A204.1 (cell line): ENCODE results near the gene ZNF593OS.

Source experiments
- FAIRE-seq: peaks from 2 replicates; lab custom pipeline; 2012; peaks lifted over from hg19 to GRCh38; lab: Jason Lieb, UNC

ZNF593OS gene

DNA sequence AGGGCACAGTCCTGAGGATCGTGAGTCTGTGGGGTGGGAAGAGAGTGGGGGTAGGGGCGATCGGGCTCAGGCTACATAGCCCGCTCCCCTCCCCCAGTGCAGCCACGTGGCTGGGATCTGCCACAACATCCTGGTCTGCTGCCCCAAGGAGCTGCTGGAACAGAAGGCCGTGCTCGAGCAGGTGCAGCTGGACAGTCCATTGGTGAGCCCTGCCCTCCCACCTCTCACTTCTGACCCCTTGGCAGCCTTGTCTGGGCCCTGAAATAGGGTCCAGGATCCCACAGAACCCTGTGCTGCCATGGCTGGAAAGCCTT lies 10.7 kb upstream of the ZNF593OS start:
- FAIRE-seq = no peak

DNA sequence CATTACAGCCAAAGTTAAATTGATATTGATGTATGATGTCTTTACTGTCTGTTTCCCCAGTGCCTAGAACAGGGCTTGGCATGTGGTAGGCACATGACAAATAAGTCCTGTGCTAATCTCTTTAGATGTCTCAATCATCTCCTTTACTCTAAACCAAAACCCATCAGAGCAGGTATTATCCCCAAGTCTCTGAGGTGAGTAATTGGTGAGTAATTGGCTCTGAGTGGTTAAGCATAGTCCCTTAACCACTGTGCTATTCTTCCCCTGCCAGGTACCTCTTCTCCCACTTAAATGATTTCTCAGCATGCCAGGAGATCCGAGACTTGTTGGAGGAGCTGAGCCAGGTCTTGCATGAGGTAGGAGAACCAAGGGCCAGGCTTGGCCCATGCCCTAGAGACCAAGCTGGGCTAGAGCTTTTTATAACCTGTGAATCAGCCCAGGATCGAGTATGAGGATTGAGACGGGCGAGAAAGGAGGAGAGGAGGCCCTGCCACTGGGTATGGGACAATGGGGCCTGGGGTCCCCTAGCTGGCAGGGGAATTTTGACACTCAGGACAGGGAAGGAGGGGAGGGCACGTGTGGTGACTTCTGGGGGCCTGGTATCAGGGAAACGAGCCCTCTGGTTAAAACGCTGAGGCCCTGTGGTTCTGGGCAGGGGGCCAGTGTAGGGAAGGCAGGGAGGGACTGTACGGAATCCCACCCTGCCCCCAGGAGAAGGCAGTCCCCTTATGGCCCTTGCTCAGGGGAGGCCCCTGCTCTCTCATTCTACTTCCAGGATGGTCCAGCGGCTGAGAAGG lies 10.2 kb upstream of the ZNF593OS start:
- FAIRE-seq = no peak

DNA sequence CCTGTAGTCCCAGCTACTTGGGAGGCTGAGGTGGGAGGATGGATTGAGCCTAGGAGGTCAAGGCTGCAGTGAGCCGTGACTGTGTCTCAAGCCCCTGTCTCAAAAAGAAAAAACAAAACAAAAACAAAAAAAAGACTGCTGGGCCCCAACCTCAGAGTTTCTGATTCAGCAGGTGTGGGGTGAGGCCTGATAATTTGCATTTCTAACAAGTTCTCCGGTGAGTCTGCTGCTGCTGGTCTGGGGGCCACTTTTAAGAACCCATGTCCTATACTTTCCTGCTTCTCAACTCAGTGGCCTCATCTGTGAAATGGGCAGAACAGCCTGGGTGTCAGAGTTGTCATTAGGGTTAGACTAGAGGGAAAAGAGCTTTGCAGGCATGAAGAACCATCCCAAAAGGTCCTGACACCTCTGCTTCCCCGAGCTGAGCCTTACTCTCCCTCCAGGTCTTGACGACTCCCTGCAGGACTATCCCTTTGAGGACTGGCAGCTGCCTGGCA lies 8.4 kb upstream of the ZNF593OS start:
- FAIRE-seq = no peak

DNA sequence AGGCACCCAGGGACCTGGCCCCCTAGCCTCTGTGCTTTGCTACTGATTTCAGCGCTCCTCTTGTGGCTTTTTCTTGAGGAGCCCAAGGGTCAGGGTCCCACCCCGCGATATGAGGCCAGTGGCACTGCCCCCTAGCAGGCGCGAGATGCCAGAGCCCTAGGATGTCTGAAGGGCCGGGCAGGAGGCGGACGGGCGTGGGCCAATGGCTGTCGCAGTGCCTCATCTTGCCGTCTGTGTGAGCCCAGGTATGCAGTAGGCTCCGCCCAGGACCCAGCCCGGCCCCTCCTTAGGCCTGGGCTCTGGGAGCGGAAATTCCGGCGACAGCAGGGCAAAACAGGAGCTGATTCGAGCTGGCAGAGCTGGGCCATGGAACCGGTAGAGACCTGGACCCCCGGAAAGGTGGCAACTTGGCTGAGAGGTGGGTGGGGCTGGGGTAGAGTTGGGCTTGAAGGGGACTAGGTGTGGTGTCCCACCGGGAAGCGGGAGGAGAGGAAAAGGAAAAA lies 5.6 kb upstream of the ZNF593OS start, which contains the start of gene CNKSR1:
Gene CNKSR1 (plus strand): TSS at position 310 of the 503 bp plus-strand sequence. CDS start 57 bp downstream, at position 367.
- no peak for FAIRE-seq

DNA sequence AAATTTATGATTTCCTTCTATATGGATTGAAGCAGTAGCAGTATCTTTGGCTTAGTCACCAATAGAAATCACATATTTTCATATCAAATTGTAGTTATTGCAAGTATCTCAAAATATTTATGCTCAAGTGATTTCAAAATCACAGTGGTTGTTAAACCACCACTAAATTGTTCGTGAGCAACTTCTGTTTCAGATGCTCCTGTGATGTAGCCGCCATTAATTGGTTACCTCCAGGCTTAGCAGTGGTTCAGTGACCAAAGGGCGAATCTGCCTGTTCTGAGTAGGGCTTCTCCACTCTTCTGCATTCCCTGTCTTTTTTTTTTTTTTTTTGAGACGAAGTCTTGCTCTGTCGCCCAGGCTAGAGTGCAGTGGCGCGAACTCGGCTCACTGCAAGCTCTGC lies 3.7 kb upstream of the ZNF593OS start:
- no peak for FAIRE-seq

DNA sequence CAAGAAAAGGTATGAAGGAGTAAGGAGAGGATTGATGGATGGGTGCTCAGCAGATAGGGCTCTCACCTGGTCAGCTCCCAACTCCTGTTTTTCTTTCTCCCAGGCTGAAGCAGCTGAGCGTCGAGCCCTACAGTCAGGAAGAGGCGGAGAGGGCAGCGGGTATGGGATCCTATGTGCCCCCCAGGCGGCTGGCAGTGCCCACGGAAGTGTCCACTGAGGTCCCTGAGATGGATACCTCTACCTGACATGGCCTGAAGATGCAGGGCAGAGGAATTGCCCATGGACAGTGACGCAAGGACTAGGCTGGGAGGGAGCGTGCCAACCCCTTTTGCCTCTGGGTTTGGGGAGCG lies 1.2 kb downstream of the ZNF593OS start:
- no peak for FAIRE-seq

DNA sequence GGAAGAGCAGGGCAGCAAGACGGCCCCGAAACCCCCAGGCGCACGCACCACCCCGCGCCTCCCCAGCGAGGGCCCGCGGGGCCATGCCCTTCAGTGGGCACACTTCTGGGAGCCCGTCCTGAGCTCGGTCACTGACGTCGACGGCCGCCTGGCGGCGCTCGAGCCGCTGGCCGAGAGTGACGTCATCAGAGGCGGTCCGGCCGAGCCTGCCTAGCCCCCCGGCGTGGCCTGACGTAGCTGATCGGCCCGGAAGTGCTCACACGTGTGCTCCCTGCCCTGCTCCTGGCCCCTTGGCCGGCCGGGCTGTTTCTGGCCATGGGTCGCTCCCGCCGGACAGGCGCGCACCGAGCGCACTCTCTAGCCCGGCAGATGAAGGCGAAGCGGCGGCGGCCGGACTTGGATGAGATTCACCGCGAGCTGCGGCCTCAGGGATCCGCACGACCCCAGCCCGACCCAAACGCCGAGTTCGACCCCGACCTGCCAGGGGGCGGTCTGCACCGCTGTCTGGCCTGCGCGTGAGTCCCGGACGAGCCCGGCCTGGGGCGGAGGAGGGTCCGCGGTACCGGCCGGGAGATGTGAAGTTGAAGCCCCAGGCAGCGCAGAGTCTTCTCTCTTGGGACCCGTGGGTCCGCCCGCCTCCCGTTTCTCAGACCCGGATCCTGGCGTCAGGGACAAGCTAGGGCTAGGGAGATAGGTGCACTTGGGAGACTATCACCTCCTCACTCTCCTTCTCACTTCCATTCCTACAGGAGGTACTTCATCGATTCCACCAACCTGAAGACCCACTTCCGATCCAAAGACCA lies 1.8 kb downstream of the ZNF593OS start, which contains the start of gene ZNF593:
Gene ZNF593 (plus strand): TSS at position 240 of the 803 bp plus-strand sequence. CDS start 76 bp downstream, at position 316.
- no peak for FAIRE-seq

DNA sequence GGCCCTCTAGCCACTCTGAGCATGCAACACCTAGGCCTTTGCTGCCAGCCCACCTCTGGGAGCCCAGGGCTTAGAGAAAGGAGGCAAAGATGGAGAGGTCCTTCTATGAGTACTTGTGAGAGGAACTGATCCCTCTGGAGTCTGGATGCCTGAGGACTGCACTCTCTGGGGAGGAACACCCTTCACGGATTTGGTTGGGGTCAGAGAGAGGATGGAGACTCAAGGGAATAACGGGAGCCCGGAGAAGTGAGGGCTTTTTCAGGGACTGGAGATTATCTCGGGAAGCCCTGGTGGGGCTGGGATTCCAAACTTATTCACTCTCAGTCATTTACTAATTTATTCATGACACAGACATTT lies 2.5 kb downstream of the ZNF593OS start:
- no peak for FAIRE-seq

DNA sequence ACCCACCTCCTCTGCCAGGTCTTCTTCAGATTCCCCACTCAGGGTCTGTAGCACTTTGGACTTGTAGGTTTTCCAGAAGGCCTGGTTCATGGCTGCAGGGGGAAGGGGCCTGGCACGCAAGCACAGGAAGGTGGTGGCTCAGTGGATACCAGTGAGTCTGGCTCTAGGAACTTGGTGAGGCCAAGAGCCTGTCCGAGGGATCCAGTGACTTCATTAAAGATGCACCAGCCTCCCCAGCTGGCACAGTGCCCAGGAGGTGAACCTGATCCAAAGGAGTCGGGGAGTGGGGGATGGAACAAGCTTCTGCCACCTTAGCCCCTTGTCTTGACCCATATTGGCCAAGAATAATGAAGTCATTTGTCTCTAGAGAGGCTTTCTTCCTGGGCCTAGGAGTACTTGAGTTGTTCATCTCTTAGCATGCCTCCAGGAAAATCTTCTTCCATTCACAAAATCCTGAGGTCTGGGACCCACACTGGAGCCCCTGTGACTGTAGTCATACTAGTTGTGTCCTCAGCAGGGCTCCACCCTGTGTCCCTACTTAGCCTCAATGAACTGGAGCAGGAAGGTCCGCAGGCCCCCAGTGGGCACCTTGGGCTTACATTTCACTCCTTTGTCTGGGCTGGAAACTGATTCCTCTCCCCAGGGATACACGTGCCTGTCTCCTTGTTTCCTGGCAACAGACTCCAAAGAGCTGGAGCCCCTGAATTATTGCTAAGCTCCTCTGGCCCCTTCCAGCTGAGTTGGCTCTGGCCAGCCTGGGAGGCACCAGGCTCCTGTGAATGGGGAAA lies 3.0 kb downstream of the ZNF593OS start, which contains the start of gene C1orf232:
Gene C1orf232 (minus strand): TSS at position 554 of the 788 bp plus-strand sequence. CDS start 464 bp downstream, at position 90.
- FAIRE-seq = no peak

DNA sequence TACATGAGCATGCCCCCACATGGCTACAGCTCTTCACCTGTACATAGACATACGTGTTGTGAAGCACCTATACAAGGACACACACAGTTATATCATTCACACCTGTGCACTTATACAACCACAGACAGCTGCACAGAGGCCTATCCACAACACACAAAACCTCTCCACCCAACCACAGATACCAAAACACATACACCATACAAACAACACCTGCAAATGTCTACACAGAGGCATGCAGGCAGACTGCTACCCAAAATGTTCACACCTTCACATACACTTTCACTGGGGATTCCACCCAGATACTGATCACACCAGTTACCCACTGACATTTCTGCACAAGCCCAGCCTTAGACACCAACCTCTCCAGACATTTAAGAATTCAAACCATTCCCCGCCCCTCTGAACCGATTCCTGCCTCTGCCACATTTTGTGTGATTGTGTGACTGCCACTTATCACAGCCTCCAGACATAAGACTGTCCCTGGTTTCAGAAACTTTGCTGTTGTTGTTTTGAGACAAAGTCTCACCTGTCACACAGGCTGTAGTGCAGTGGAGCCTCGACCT lies 4.8 kb downstream of the ZNF593OS start:
- FAIRE-seq = no peak

DNA sequence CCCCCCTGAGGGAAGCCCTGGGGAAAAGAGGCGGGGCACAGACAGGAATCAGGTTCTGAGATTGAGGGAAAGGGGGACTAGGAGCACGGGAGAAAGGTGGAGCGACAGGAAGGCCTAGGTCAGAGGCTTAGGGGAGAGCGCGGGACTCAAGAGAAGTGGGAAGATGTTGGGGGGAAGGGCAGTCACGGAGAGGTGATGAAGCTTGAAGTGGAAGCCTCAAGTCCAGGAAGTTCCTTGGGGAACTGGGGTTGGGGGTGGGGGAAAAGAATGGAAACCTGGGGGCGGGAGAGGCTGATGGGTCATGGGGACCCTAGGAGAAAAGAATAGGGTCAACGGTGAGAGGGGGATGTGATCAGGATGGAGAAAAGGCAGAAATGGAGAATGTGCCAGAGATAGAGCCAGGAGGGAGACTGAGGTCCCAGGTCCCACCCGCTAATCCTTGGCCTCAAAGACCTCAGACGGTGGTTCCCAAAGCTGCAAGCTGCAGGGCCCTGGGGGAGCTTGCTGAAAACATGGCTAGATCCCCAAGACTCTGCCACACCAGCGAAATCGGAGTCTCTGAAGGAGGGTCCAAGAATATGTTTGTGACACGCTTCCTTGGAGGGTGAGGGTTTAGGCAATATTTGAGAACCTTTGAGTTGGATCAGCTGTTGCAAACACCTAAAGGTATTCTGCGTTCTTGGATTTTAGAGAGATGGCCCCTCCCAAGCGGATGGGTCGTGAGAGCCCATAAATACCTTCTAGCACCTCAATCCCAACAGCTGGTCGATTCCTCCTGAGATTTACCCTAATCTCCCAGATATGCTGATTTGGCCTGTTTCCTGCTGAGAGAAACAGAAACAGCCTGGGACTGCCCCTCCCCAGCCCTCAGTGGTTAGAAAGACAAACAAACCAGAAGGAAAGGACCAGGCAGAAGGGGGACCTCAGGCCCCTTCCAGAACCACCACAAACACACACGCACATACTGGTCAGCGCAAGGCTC lies 6.5 kb downstream of the ZNF593OS start:
- no peak for FAIRE-seq

DNA sequence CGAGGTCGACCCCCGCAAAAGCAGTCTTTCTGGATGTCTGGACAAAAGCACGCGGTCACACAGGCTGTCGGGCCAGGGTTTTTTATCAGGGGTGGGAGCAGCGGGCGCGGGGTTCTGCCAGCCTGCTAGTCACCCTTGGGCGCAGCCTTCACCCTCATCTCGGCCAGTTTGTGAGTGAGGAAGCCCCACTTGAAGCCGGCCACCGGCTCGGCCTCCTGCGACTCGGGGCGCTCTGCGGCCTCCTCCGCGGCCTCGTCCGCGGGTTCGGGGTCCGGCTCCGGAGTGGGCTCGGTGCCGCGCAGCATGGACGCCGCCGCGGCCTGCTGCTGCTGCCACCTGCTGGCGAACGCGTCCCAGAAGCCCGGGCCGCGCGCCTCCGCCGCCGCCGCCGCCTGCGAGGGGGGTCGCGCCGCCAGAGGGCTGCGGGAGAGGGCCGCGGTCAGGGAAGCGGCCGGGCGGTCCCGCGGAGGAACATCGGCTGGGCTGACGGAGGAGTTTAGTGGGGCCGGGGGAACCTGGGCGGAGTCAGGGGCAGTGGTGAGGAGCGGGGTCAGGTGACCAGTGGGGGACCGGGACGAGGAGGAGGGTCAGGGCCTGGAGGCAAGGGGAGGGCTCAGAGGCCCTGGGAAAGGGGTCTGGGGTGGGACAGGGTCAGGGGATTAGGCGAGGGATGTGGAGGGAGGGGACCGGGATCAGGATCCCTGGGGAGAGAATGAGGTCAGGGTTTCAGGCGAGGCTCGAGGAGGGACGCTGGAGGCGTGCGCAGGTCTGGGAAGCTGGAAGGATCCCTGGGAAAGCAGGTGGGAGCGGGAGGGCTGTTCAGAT lies 7.4 kb downstream of the ZNF593OS start:
- no peak for FAIRE-seq

DNA sequence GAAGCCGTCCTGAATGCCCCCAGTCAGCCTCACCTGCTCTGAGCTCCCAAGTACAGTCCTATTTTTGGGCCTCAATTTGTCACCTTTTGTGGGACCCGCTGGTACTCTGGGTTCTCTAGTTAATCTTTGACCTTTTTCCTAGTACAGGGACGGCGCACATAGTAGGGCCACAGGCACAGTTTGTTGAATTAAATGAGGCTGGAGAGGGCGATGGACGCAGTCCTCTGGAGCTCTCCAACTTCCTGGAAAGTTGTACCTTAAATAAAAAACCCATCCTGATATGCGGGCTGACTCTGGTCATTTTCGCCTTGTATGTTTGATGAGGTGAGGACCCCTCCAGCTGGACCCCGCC lies 8.0 kb downstream of the ZNF593OS start:
- no peak for FAIRE-seq

DNA sequence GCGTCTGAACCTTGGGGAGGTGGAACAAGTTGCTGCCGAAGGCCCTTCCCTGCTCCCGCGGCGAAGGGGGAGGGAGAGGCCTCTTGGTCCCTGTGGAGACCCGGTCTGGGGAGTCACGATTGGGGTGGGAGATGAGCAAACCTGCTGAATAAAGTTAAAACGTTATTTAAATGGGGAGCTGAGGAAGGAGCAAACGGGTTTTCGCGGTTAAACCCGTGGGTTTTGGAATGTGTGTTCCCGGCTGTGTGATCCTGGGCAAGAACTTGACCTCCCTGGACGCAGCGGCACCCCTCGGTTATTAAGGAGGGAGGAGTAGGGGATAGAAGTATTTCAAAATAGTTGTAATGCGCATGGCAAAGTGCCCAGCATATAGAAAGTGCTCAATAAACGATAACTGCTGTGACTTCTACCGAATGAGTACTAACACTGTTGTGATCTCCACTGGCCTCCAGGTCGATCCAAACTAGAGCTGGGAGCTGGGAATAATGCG lies 9.4 kb downstream of the ZNF593OS start:
- FAIRE-seq = no peak

DNA sequence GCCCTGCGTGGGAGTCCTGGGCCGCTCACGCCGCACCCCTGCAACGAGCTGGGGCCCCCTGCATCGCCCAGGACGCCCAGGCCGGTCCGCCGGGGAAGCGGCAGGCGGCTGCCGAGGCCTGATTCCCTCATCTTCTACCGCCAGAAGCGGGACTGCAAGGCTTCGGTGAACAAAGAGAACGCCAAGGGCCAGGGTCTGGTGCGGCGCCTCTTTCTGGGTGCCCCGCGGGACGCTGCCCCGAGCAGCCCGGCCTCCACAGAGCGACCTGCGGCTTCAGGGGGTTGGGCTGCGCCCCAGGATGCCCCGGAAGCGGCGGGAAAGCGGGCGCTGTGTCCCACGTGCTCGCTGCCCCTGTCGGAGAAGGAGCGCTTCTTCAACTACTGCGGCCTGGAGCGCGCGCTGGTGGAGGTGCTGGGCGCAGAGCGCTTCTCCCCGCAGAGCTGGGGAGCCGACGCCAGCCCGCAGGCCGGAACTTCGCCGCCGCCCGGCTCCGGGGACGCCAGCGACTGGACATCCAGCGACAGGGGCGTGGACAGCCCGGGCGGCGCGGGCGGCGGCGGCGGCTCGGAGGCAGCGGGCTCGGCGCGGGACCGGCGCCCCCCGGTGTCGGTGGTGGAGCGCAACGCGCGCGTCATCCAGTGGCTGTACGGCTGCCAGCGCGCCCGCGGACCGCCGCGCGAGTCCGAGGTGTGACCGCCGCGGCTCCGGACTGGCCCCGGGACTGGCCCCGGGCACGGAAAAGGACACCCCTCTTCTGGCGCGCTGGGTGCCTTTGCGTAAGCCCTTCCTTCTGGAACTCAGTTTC lies 10.0 kb downstream of the ZNF593OS start:
- no peak for FAIRE-seq

DNA sequence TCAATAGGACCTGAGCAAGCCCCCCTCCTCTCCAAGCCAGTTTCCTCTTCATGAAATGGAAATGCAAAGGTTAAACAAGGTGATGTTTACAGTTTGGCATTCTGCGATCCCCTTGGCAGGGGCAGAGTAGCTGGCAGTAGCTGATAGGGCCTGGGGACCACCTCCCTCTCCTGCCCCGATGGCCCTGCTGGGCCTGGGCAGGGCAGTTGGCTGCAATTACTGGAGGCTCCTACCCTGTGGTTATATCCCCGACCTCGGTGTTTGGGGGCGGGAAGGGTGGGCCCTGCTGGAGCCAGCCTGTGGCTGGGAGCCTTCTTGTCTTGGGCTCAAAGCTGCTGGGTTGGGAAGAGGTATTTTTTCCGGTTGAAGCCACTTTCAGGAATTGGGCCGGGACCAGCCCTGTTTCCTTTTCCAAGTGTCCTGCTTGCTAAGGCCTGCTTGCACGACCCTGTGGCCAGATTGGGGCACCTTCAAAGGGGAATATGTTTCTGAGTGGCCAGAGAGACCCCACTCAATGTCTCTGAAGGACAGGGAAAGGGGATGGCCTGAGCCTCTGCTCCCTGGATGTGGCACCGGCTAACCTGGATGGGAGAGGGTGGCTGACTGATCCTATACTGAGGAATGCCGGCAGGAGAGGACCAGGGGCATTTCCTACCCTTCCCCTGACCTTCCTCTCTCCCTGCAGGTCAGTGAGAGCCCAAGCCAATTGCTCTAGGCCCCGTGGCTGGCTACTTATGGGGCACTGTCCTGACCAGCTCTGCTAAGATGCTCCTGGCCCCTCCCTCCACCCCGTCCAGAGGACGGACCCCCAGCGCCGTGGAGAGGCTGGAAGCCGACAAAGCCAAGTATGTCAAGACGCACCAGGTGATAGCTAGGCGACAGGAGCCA lies 10.9 kb downstream of the ZNF593OS start:
- no peak for FAIRE-seq

DNA sequence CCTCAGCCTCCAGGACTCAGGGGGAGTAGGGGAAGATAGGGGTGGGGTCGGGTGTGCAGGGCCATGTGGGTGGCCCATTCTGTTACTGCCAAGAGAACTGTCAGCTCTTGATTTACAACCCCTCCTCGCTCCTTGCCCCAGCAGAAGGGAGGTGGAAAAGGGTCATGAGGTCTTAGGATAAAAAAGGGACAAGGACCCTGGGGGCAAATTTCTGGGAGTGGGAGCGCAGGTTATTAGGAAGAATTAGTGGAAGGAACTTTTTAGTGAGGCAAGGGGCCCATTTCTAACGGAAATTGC lies 11.9 kb downstream of the ZNF593OS start:
- FAIRE-seq = no peak
